ENCODE measurements around the gene ACBD6. TPM values are rescaled to one million over a fixed set of nuclear protein-coding genes. Genes with fewer than 3 reads are reported as not detected.

The ACBD6 gene
- polyA plus RNA-seq, 4 donors = 64.9 to 75.5 (median 67.5) TPM

- DNase-seq (ENCODE audit: low read depth in 4 of 4, low spot score in 3 of 4) = no peak
Observed at GRCh38 chr1:180277476-180278193, 224.7 kb downstream of the ACBD6 start.

- no peak for DNase-seq (ENCODE audit: low read depth in 4 of 4, low spot score in 3 of 4)
Observed at GRCh38 chr1:180275726-180276125, 226.7 kb downstream of the ACBD6 start.

GRCh38 chr1:180274221-180274620 lies 228.2 kb downstream of the ACBD6 start:
- no peak for DNase-seq (ENCODE audit: low read depth in 4 of 4, low spot score in 3 of 4)

GRCh38 chr1:180273066-180273465 lies 229.3 kb downstream of the ACBD6 start:
- no peak for DNase-seq (ENCODE audit: low read depth in 4 of 4, low spot score in 3 of 4)

GRCh38 chr1:180272395-180272794 lies 230.0 kb downstream of the ACBD6 start:
- no peak for DNase-seq (ENCODE audit: low read depth in 4 of 4, low spot score in 3 of 4)

DNA sequence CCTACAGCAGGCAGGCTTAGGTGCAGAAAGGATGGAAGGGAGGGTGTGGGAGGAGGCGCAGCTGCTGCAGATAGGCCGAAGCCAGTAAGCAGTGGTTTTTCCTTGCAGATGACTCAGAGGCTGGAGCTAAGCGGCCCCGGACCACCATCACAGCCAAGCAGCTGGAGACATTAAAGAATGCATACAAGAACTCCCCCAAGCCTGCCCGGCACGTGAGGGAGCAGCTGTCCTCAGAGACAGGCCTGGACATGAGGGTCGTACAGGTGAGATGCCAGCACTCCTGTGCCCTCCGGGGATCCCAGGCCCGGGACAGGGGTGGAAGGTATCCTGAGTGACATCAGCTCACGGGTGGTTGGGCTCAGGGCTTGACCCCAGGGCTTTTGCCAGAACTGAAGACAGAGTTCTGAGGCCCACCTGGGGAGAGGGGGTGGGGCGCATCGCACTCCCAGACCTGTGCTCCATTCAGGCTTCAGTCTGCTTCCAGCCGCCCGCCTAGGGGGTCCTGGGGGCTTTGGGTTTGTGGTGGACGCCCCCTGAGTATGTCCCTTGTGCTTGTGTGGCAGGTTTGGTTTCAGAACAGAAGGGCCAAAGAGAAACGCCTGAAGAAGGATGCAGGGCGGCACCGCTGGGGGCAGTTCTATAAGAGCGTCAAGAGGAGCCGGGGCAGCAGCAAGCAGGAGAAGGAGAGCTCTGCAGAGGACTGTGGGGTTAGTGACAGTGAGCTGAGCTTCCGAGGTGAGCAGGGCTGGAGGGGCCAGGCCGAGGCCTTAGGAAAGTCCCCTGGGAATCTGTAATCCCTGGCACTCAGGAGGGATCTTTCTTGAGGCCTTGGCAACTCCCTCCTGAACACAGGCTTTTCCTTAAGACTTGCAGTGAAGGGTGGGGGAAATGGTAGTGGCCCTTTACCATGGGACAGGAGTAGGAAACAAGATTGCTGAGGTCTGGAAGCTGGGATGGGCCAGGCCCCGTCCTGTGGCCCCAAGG lies 230.8 kb downstream of the ACBD6 start:
- peak in 1 of 4 donors; percentile 24 for DNase-seq (ENCODE audit: low read depth in 4 of 4, low spot score in 3 of 4)

- no peak for DNase-seq (ENCODE audit: low read depth in 4 of 4, low spot score in 3 of 4)
Observed at GRCh38 chr1:180270530-180271271, 231.7 kb downstream of the ACBD6 start.

DNA sequence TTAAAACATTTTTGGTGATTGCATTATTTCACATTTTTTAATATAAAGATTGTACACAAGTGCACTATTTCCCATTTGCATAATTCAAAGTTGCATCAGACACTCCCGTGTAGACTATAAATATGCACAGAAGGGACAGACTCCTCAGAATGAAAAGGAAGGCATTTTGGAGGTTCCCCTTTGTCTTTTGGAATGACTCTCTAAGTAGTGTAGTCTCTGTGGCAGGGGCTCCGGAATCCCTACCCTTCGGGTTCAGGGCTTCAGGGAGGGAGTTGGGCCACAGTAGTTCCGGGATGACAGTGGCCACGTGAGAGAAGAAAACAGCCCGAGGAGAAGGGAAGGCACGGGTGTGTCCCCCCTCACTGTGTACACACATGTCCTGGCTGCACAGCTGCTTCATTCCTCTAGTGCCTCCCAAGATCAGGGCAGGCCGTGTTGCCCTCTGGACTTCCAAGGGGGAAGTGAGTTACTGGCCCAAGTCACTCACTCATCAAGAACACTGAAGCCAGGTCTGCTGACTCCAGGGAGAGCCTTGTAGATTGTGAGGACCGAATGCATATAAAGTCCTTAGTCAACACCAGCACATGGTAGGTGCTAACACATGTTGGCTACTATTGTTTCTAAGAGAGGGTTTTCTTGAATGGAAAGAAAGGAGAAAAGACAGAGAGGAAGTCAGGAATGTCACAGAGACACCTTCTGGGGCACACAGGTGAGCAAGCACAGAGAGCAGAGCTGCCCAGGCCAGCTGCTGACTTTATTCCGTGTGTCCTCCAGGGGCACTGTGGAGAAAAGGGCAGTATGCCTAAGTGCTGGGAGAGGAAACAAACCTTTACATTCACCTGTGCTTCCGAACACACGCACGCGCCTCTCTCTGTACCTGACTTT lies 232.5 kb downstream of the ACBD6 start:
- no peak for DNase-seq (ENCODE audit: low read depth in 4 of 4, low spot score in 3 of 4)

DNA sequence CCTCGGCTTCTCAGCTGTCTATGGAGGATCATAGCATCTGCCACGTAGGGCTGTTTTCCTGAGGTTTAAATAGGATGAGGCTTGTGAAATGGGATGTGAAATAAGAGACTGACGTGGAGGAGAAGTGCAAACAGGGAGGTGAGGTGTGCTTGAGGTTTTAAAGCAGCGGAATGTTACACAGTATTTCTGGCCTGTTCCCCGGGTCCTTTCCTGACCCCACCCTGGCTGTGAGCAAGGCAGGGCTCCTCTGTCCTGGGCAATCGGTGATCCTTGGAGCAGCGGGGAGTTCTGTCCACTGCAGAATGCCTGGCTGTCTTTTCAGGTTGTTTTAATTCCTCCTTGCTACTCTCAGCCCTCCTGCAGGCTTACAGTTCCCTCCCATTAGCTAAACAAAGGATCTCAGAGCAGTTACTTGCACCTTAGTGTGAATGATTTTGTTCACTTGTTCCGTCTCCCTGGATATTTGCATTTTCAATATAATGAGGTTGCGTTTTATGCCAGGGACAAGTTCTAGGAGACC lies 233.8 kb downstream of the ACBD6 start:
- no peak for DNase-seq (ENCODE audit: low read depth in 4 of 4, low spot score in 3 of 4)

- DNase-seq (ENCODE audit: low read depth in 4 of 4, low spot score in 3 of 4) = no peak
Observed at GRCh38 chr1:180267761-180268555, 234.4 kb downstream of the ACBD6 start.

GRCh38 chr1:180267211-180267561 lies 235.2 kb downstream of the ACBD6 start:
- no peak for DNase-seq (ENCODE audit: low read depth in 4 of 4, low spot score in 3 of 4)

DNA sequence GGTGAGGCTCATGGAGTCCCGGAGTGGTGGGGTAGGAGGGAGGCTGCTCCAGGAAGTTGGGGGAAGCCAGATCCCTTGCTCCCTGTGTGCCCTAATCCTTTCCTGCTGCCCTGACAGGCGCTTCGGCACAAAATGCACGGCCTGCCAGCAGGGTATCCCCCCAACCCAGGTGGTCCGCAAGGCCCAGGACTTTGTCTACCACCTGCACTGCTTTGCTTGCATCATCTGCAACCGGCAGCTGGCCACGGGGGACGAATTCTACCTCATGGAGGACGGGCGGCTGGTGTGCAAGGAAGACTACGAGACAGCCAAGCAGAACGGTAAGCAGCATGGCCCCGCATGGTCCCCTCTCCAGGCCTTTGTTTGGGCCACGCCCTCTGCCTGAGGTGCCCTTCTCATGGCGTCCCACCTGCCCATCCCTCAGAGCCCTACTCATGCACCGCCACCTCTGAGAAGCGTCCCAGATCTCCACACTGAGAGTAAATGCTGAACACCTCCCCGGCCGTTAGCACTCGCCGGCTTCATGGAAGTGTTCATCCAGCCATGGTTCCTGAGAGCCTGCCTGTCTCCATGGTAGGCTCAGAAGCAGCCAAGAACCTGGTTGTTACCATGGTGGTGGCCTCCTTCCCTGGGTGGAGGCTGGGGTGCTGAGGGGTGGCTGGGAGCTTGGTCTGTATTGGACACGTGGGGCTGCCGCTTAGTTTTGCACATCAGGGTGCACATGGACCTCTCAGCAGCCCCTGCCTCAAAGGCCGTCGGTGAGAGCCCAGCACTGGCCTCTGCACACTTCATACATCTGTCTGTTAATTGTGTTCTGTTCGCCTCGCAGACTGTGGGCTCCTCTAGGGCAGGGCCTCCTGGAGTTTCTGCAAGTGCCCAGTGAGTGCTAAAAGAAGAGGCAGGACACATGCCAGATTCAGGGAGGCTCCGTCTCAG lies 235.8 kb downstream of the ACBD6 start:
- no peak for DNase-seq (ENCODE audit: low read depth in 4 of 4, low spot score in 3 of 4)

- no peak for DNase-seq (ENCODE audit: low read depth in 4 of 4, low spot score in 3 of 4)
Observed at GRCh38 chr1:180265871-180266270, 236.5 kb downstream of the ACBD6 start.

- DNase-seq (ENCODE audit: low read depth in 4 of 4, low spot score in 3 of 4) = no peak
Observed at GRCh38 chr1:180265201-180265600, 237.2 kb downstream of the ACBD6 start.

- DNase-seq (ENCODE audit: low read depth in 4 of 4, low spot score in 3 of 4) = no peak
Observed at GRCh38 chr1:180264595-180264994, 237.8 kb downstream of the ACBD6 start.

GRCh38 chr1:180262628-180263488 lies 239.5 kb downstream of the ACBD6 start:
- no peak for DNase-seq (ENCODE audit: low read depth in 4 of 4, low spot score in 3 of 4)

All from right renal pelvis (tissue), 4 donors.